ENCODE results near the gene NEURL1. TPM values are rescaled to one million over a fixed set of nuclear protein-coding genes. Genes with fewer than 3 reads are reported as not detected.

NEURL1 gene
- total RNA-seq, 2 experiments from 2014 or later = 0.47 TPM; not detected in 1

DNA sequence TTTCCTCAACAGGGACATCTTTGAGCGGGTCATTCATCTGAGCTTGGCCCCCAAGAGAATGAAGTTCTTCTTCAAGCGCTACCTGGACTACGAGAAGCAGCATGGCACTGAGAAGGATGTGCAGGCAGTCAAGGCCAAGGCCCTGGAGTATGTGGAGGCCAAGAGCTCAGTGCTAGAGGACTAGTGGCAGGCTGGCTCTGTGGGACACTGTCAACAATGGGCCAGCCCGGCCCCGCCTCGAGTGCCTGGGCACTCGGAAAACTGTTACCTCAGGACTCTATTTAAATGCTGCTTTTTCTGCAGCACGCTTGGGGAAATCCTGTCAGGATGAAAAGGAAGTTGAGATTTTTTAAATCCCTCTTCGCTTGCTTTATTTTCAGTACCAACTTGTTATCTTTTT lies 48.1 kb upstream of the NEURL1 start:
- no peak overlapping the region for H3K27ac ChIP-seq (ENCODE audit: low read depth, low read length, poor library complexity, severe bottlenecking)
- no peaks in the 10 kb centered on the region for H3K9me3 ChIP-seq (ENCODE audit: low read length)
- no peaks in the 10 kb centered on the region for H4K20me1 ChIP-seq (ENCODE audit: insufficient read depth, low read length)
- intact Hi-C loops (cut with micrococcal nuclease; ENCODE audit: unreplicated experiment) = no loop called here
- POLR2A ChIA-PET = no interaction called here
- H3K4me3 ChIP-seq (ENCODE audit: low read depth, low read length, poor library complexity, severe bottlenecking) = no peak overlapping the region
- CTCF ChIA-PET (ENCODE audit: unreplicated experiment) = no interaction called here
- H2AFZ ChIP-seq (ENCODE audit: low read length) = no peak overlapping the region
- H3K4me2 ChIP-seq (ENCODE audit: low read length) = no peak overlapping the region
- DNase-seq (ENCODE audit: low spot score) = no peak
- TF ChIP-seq EZH2phosphoT487 (IDR thresholded peaks at IDR 0.05; ENCODE audit: borderline replicate concordance, low read depth, low read length) = no peak
- TF ChIP-seq CTCF (conservative IDR thresholded peaks at IDR 0.05; ENCODE audit: low read length) = no peak
- peaks cover 79% of the 10 kb centered on the region for H3K36me3 ChIP-seq (ENCODE audit: insufficient read depth, low read length)
- H3K79me2 ChIP-seq (ENCODE audit: insufficient read depth, low read depth, low read length) = no peaks in the 10 kb centered on the region
- no TSS peak for BruUV-seq (replicated peaks)
- no peaks in the 10 kb centered on the region for H3K9me2 ChIP-seq (ENCODE audit: insufficient read depth, low read length)
- no peaks in the 10 kb centered on the region for H3K4me1 ChIP-seq (ENCODE audit: insufficient read depth, low read length, poor library complexity, severe bottlenecking)

GRCh38 chr10:103445767-103446567 lies 47.5 kb upstream of the NEURL1 start:
- DNase-seq (ENCODE audit: low spot score) = no peak
- Histone ChIP-seq H3K27ac (ENCODE audit: low read depth, low read length, poor library complexity, severe bottlenecking) (no peak overlapping the region), H3K36me3 (ENCODE audit: insufficient read depth, low read length) (peaks cover 73% of the 10 kb centered on the region), H3K79me2 (ENCODE audit: insufficient read depth, low read depth, low read length) (no peaks in the 10 kb centered on the region), H2AFZ (ENCODE audit: low read length) (no peak overlapping the region), H3K9me3 (ENCODE audit: low read length) (no peaks in the 10 kb centered on the region), H3K4me1 (ENCODE audit: insufficient read depth, low read length, poor library complexity, severe bottlenecking) (no peaks in the 10 kb centered on the region), H3K4me2 (ENCODE audit: low read length) (no peak overlapping the region), H4K20me1 (ENCODE audit: insufficient read depth, low read length) (no peaks in the 10 kb centered on the region), H3K4me3 (ENCODE audit: low read depth, low read length, poor library complexity, severe bottlenecking) (no peak overlapping the region), H3K9me2 (ENCODE audit: insufficient read depth, low read length) (no peaks in the 10 kb centered on the region)
- no peak for TF ChIP-seq EZH2phosphoT487 (IDR thresholded peaks at IDR 0.05; ENCODE audit: borderline replicate concordance, low read depth, low read length)
- TF ChIP-seq CTCF (conservative IDR thresholded peaks at IDR 0.05; ENCODE audit: low read length) = no peak
- POLR2A ChIA-PET = interaction anchor here (0.7 kb wide), 1 partner anchor 39 kb away, joined by 3 read pairs; no protein-coding TSS in a partner anchor
- CTCF ChIA-PET (ENCODE audit: unreplicated experiment) = no interaction called here
- TSS peak; percentile 89 for BruUV-seq (replicated peaks)
- intact Hi-C loops (cut with micrococcal nuclease; ENCODE audit: unreplicated experiment) = no loop called here

GRCh38 chr10:103447187-103447586 lies 46.3 kb upstream of the NEURL1 start:
- Histone ChIP-seq H3K79me2 (ENCODE audit: insufficient read depth, low read depth, low read length) (no peaks in the 10 kb centered on the region), H3K36me3 (ENCODE audit: insufficient read depth, low read length) (peaks cover 67% of the 10 kb centered on the region), H3K4me1 (ENCODE audit: insufficient read depth, low read length, poor library complexity, severe bottlenecking) (no peaks in the 10 kb centered on the region), H3K27ac (ENCODE audit: low read depth, low read length, poor library complexity, severe bottlenecking) (no peak overlapping the region), H3K9me2 (ENCODE audit: insufficient read depth, low read length) (no peaks in the 10 kb centered on the region), H4K20me1 (ENCODE audit: insufficient read depth, low read length) (no peaks in the 10 kb centered on the region), H3K4me2 (ENCODE audit: low read length) (no peak overlapping the region), H2AFZ (ENCODE audit: low read length) (no peak overlapping the region), H3K9me3 (ENCODE audit: low read length) (no peaks in the 10 kb centered on the region), H3K4me3 (ENCODE audit: low read depth, low read length, poor library complexity, severe bottlenecking) (no peak overlapping the region)
- no peak for TF ChIP-seq CTCF (conservative IDR thresholded peaks at IDR 0.05; ENCODE audit: low read length)
- TF ChIP-seq EZH2phosphoT487 (IDR thresholded peaks at IDR 0.05; ENCODE audit: borderline replicate concordance, low read depth, low read length) = no peak
- intact Hi-C loops (cut with micrococcal nuclease; ENCODE audit: unreplicated experiment) = no loop called here
- CTCF ChIA-PET (ENCODE audit: unreplicated experiment) = interaction anchor here (0.5 kb wide), 1 partner anchor 24 kb away, joined by 3 read pairs; no protein-coding TSS in a partner anchor
- POLR2A ChIA-PET = no interaction called here
- no TSS peak for BruUV-seq (replicated peaks)
- no peak for DNase-seq (ENCODE audit: low spot score)
